ENCODE results near the gene P2RY2. TPM values are rescaled to one million over a fixed set of nuclear protein-coding genes. Genes with fewer than 3 reads are reported as not detected.

P2RY2 gene
- total RNA-seq, 1 donor from 2014 or later = 0.30 TPM

- Histone ChIP-seq H3K4me2 (ENCODE audit: low read length) (no peak overlapping the region), H4K20me1 (ENCODE audit: insufficient read depth, low read length) (no peaks in the 10 kb centered on the region), H3K9me3 (ENCODE audit: insufficient read depth, low read depth, low read length) (no peaks in the 10 kb centered on the region), H3K9ac (ENCODE audit: low read length) (no peak overlapping the region), H2AFZ (ENCODE audit: low read depth, low read length) (no peak overlapping the region), H3K27ac (ENCODE audit: low read depth, low read length) (no peak overlapping the region), H3K4me3 (ENCODE audit: insufficient read depth, low read depth, low read length) (no peak overlapping the region), H3K4me1 (ENCODE audit: insufficient read depth, low read length) (no peaks in the 10 kb centered on the region), H3K79me2 (ENCODE audit: insufficient read depth, low read length) (no peaks in the 10 kb centered on the region), H3K27me3 (ENCODE audit: insufficient read depth, low read length) (peaks cover 20% of the 10 kb centered on the region), H3K36me3 (ENCODE audit: insufficient read depth, low read length) (no peaks in the 10 kb centered on the region)
- H3K27ac Mint-ChIP-seq (ENCODE audit: unreplicated experiment) = no peak overlapping the region
- no peak for TF ChIP-seq EZH2 (IDR thresholded peaks at IDR 0.05; ENCODE audit: insufficient read depth, low read length)
- no peak for TF ChIP-seq CTCF (IDR thresholded peaks at IDR 0.05; ENCODE audit: insufficient read depth, low read depth, low read length)
- FAIRE-seq = no peak
- no peak overlapping the region for H3K4me3 Mint-ChIP-seq (ENCODE audit: unreplicated experiment)
- H3K4me1 Mint-ChIP-seq (ENCODE audit: low read depth, unreplicated experiment) = peaks cover 4% of the 10 kb centered on the region
- no peaks in the 10 kb centered on the region for H3K9me3 Mint-ChIP-seq (ENCODE audit: unreplicated experiment)
- DNase-seq (ENCODE audit: low read depth) = no peak
- H3K27me3 Mint-ChIP-seq (ENCODE audit: low read depth, unreplicated experiment) = peaks cover 42% of the 10 kb centered on the region
- no peaks in the 10 kb centered on the region for H3K36me3 Mint-ChIP-seq (ENCODE audit: low read depth, unreplicated experiment)
These were observed 48.6 kb downstream of the P2RY2 start for GRCh38 chr11:73266646-73267020.

GRCh38 chr11:73267122-73267846 lies 49.2 kb downstream of the P2RY2 start:
- Mint-ChIP-seq H3K9me3 (ENCODE audit: unreplicated experiment) (no peaks in the 10 kb centered on the region), H3K4me3 (ENCODE audit: unreplicated experiment) (no peak overlapping the region), H3K36me3 (ENCODE audit: low read depth, unreplicated experiment) (no peaks in the 10 kb centered on the region), H3K27me3 (ENCODE audit: low read depth, unreplicated experiment) (peaks cover 41% of the 10 kb centered on the region), H3K27ac (ENCODE audit: unreplicated experiment) (no peak overlapping the region), H3K4me1 (ENCODE audit: low read depth, unreplicated experiment) (peaks cover 4% of the 10 kb centered on the region)
- no peak overlapping the region for H3K4me3 ChIP-seq (ENCODE audit: insufficient read depth, low read depth, low read length)
- H3K4me2 ChIP-seq (ENCODE audit: low read length) = no peak overlapping the region
- H3K27me3 ChIP-seq (ENCODE audit: insufficient read depth, low read length) = peaks cover 20% of the 10 kb centered on the region
- FAIRE-seq = no peak
- H3K27ac ChIP-seq (ENCODE audit: low read depth, low read length) = no peak overlapping the region
- H3K36me3 ChIP-seq (ENCODE audit: insufficient read depth, low read length) = no peaks in the 10 kb centered on the region
- no peak for TF ChIP-seq EZH2 (IDR thresholded peaks at IDR 0.05; ENCODE audit: insufficient read depth, low read length)
- TF ChIP-seq CTCF (IDR thresholded peaks at IDR 0.05; ENCODE audit: insufficient read depth, low read depth, low read length) = no peak
- no peaks in the 10 kb centered on the region for H3K4me1 ChIP-seq (ENCODE audit: insufficient read depth, low read length)
- no peak for DNase-seq (ENCODE audit: low read depth)
- no peaks in the 10 kb centered on the region for H4K20me1 ChIP-seq (ENCODE audit: insufficient read depth, low read length)
- H2AFZ ChIP-seq (ENCODE audit: low read depth, low read length) = no peak overlapping the region
- H3K9me3 ChIP-seq (ENCODE audit: insufficient read depth, low read depth, low read length) = no peaks in the 10 kb centered on the region
- H3K9ac ChIP-seq (ENCODE audit: low read length) = no peak overlapping the region
- H3K79me2 ChIP-seq (ENCODE audit: insufficient read depth, low read length) = no peaks in the 10 kb centered on the region

GRCh38 chr11:73267906-73268540 lies 49.9 kb downstream of the P2RY2 start:
- H3K27ac Mint-ChIP-seq (ENCODE audit: unreplicated experiment) = no peak overlapping the region
- no peak for DNase-seq (ENCODE audit: low read depth)
- Histone ChIP-seq H3K36me3 (ENCODE audit: insufficient read depth, low read length) (no peaks in the 10 kb centered on the region), H3K27ac (ENCODE audit: low read depth, low read length) (no peak overlapping the region), H3K9me3 (ENCODE audit: insufficient read depth, low read depth, low read length) (no peaks in the 10 kb centered on the region), H3K79me2 (ENCODE audit: insufficient read depth, low read length) (no peaks in the 10 kb centered on the region), H3K4me3 (ENCODE audit: insufficient read depth, low read depth, low read length) (no peak overlapping the region), H3K27me3 (ENCODE audit: insufficient read depth, low read length) (peaks cover 20% of the 10 kb centered on the region), H3K4me1 (ENCODE audit: insufficient read depth, low read length) (no peaks in the 10 kb centered on the region), H2AFZ (ENCODE audit: low read depth, low read length) (no peak overlapping the region), H3K9ac (ENCODE audit: low read length) (no peak overlapping the region), H4K20me1 (ENCODE audit: insufficient read depth, low read length) (no peaks in the 10 kb centered on the region), H3K4me2 (ENCODE audit: low read length) (no peak overlapping the region)
- H3K9me3 Mint-ChIP-seq (ENCODE audit: unreplicated experiment) = no peaks in the 10 kb centered on the region
- no peak overlapping the region for H3K4me3 Mint-ChIP-seq (ENCODE audit: unreplicated experiment)
- no peaks in the 10 kb centered on the region for H3K36me3 Mint-ChIP-seq (ENCODE audit: low read depth, unreplicated experiment)
- TF ChIP-seq CTCF (IDR thresholded peaks at IDR 0.05; ENCODE audit: insufficient read depth, low read depth, low read length) (no peak), EZH2 (IDR thresholded peaks at IDR 0.05; ENCODE audit: insufficient read depth, low read length) (no peak)
- peaks cover 41% of the 10 kb centered on the region for H3K27me3 Mint-ChIP-seq (ENCODE audit: low read depth, unreplicated experiment)
- FAIRE-seq = no peak
- peaks cover 4% of the 10 kb centered on the region for H3K4me1 Mint-ChIP-seq (ENCODE audit: low read depth, unreplicated experiment)

All from astrocyte (in vitro differentiated cells and primary cell).